ELR (cell line): Measurements from ENCODE around the gene CRIP3.
"Not testable (repeated sequence)": the region's sequence is repeated elsewhere in the genome, so short reads cannot be mapped to it uniquely, and the experiment has no call there.

ENCODE experiments used
- DNase-seq: peaks from one replicate; pipeline ENCODE4 v3.0.0-alpha.2; 2015; ENCODE audit warnings: low read depth

Gene CRIP3

DNA sequence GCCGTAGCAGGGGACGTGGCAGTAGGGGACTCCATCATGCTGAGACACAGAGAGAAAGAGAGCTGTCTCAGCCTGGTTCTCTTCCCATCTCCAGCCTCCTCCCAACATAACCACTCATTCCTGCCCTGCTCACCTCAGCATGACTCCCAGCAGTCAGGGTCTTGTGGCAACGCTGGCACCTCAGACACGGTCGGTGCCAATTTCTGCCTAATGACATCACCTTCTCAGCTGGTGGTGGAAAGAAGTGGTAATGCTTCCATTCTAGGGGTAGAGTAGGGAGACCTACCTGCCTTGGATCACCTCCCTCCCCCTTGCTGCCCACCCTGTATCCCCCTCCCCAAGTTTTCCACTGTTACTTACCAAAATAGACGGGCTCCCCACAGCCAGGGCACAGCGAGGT, 2.5 kb downstream of the CRIP3 start:
- DNase-seq, result no peak

DNA sequence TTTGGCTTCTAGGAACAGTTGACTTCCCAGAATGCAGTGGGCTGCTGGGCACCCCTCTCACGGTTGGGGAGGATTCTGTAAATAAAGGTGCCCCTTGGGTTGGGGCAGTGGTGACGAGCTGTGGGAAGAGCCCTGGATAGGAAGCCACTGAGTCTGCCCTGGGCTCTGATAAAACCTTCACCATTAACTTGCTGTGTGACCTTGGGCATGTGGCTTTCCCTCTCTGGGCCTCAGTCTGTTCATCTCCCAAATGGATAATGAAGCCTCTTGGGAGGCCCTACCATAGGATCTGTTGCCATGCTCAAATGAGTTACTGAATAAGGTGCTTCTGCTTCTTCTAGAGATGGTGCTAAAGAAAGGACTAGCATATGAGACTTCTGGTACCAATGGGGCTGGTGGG, 3.7 kb downstream of the CRIP3 start:
- no peak for DNase-seq

DNA sequence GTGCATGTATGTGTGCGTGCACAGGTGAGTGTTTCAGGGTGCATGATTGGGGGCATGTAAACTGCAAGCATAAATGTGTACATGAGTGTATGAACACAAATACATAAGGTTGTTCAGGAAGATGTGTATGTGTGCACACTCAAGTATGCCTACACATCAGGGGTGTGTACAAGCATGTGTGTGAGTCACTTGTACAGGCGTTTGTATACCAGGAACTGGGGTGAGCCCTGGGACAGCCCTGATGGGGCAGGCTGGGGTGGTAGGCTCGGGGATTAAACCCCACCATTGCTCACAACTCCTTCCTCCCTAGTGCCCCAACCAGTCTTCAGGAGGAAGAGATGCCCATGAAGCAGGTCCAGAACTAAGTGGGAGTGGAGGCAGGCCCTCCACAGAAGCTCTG, 4.3 kb downstream of the CRIP3 start:
- DNase-seq, result no peak

DNA sequence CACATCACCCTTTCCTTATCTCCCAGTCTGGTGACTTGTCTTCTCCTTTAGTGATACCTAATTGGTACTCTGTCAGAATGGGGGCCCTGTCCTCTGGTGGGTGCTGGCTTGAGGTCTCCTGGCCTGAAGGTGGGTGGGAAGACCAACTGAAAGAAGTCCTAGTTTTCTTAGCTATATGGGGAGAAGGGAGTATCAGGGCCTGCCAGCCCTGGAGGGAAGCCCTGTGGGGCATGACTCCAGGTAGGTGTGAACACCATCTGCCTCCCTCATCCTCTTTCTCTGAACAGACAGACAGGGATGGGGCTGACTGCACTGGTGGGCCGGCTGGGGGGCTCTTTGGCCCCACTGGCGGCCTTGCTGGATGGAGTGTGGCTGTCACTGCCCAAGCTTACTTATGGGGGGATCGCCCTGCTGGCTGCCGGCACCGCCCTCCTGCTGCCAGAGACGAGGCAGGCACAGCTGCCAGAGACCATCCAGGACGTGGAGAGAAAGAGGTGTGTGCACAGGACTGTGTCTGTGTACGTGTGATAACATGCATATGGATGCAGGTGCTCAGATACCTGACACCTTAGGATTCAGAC, 4.8 kb downstream of the CRIP3 start:
- DNase-seq, result no peak

DNA sequence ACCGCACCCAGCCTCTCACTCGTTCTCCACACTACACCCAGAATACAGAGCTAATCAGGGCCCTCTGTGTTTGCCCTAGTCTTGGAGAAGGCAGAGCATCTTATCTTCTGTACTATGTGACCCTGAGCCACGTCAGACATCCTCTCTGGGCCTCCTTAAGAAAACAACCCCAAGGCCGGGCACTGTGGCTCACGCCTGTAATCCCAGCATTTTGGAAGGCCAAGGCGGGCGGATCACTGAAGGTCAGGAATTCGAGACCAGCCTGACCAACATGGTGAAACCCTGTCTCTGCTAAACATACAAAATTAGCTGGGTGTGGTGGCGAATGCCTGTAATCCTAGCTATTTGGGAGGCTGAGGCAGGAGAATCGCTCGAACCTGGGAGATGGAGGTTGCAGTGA, 5.6 kb downstream of the CRIP3 start:
- DNase-seq, result not testable (repeated sequence)

DNA sequence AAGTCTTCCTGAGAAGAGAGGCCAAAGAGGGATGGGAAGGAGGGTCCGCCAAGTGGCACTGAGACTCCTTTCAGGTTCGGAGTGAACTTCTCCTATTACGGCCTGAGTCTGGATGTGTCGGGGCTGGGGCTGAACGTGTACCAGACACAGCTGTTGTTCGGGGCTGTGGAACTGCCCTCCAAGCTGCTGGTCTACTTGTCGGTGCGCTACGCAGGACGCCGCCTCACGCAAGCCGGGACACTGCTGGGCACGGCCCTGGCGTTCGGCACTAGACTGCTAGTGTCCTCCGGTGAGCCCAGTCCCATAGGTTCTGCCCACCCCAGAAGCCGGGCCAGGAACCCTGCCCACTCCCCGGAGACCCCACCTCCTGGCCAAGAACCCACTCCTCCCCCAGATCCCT, 6.5 kb downstream of the CRIP3 start:
- no peak for DNase-seq

DNA sequence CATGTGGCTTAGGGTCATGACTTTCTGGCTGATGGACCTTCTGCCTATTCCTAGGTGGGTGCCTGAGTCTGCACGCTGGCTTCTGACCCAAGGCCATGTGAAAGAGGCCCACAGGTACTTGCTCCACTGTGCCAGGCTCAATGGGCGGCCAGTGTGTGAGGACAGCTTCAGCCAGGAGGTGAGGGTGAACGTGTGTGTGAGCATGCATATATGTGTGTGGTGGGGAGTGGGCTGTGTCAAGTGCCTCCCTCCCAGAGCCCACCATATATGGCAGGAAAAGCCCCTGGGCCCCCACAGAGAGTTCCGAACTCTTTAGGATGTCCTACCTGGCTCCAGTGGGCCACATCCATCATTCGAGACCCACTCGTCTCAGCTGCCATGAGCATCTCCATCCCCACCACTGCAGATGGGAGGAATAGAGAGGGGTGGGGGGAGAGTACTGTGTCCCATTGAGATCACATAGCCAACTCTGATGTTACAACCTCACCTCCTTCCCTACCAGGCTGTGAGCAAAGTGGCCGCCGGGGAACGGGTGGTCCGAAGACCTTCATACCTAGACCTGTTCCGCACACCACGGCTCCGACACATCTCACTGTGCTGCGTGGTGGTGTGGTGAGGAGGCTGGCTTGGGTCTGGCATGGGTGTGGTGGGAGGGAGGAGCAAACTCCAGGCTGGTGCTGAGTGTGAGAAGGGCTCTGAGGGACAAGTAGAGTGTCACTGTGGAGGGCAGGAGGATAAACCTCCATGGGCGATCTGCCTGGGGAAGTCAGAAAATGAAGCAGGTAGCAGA, 7.3 kb downstream of the CRIP3 start:
- DNase-seq, result no peak

DNA sequence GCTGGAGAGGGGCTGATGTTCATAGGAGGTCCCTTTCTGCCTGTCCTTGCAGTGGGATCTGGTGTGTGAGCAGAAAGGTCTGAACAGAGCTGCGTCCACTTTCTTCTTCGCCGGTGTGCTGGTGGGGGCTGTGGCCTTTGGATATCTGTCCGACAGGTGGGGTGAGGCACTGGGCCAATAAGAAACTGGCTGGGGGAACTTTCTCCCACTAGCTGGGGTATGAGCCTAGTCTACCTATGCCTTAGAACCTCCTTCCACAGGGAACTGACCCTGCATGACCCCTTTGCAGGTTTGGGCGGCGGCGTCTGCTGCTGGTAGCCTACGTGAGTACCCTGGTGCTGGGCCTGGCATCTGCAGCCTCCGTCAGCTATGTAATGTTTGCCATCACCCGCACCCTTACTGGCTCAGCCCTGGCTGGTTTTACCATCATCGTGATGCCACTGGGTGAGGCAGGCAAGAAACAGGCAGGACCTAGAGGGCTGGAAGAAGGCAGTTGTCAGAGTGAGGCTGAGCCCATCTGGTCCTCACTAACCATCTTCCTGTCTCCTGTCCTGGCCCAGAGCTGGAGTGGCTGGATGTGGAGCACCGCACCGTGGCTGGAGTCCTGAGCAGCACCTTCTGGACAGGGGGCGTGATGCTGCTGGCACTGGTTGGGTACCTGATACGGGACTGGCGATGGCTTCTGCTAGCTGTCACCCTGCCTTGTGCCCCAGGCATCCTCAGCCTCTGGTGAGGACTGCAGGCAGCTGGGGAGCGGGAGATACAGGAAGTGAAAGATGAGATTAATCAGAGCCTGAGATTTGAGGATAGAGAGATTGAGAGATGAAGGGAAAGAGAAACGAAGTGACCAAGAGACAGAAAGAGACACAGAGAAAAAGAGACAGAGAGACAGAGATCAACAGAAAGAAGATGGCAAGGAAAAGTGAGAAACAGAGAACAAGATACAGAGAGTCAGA, 9.0 kb downstream of the CRIP3 start:
- no peak for DNase-seq

DNA sequence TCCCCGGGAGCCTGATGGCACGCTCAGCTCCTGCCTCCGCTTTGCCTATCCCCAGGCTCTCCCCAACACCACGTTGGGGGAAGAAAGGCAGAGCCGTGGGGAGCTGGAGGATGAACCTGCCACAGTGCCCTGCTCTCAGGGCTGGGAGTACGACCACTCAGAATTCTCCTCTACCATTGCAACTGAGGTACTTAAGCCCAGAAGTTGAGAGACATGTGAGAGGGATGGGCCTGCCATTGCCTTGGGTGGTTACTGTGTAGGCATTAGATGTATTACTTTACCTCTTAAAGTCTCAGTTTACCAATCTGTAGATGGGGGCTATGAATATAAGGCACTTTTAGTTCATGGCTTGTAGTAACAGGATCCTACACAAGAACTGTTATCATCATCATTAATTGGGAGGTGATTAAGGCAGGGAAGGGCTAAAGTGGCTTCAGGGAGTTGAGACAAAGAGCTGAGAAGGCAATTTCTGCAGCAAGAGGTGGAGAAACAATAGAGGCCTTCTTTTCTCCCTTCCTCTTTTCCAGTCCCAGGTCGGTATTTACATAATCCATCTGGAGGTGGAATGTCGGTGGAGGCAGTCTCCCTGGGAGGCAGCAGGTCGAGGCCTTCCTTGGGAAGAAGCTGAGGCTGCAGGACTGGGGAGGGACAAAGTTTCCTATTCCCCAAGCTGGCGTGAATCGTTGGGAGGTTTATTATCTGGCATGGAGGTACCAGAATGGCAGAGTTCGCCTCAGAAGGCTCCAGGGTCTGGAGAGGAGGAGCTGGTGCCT, 9.9 kb downstream of the CRIP3 start:
- DNase-seq, result no peak

DNA sequence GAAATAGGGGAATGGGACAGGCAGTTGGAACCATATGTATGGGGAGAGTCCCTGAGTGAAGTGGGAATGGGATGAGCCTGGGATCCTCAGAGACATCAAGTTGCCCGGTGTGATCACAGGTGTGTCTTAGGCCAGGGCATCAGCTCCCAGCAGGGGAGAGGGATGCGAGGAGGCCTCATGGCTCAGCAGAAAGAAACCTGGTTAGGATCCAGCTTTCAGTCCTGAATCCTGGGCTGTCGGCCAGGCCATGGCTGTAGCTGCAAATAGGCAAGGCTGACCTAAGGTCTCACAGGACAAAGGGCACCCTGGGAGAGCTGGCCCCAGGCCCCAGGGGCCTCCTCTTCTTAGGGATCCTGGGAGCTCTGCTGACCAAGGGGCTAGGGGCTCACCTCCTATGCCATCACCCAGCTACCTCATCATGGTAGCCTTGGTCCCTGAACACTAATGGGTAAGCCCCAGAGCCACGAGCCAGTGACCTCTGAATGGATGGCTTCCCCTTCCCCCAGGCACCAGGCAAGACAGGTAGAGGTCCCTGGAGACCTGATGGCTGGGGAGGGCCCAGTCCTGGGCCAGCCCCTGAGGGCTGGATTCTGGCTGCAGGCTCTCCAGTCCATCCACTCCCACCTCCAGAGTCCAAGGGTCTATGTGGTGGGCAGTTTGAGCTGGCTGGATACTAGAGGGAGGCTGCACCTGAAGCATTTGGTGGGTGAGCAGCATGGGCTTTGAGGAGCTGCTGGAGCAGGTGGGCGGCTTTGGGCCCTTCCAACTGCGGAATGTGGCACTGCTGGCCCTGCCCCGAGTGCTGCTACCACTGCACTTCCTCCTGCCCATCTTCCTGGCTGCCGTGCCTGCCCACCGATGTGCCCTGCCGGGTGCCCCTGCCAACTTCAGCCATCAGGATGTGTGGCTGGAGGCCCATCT, 10.7 kb downstream of the CRIP3 start, which contains the start of gene SLC22A7:
TSS of gene SLC22A7 (plus strand) at position 617 of the 921 bp plus-strand sequence. CDS start at position 716, 99 bp downstream.
- DNase-seq, result no peak

DNA sequence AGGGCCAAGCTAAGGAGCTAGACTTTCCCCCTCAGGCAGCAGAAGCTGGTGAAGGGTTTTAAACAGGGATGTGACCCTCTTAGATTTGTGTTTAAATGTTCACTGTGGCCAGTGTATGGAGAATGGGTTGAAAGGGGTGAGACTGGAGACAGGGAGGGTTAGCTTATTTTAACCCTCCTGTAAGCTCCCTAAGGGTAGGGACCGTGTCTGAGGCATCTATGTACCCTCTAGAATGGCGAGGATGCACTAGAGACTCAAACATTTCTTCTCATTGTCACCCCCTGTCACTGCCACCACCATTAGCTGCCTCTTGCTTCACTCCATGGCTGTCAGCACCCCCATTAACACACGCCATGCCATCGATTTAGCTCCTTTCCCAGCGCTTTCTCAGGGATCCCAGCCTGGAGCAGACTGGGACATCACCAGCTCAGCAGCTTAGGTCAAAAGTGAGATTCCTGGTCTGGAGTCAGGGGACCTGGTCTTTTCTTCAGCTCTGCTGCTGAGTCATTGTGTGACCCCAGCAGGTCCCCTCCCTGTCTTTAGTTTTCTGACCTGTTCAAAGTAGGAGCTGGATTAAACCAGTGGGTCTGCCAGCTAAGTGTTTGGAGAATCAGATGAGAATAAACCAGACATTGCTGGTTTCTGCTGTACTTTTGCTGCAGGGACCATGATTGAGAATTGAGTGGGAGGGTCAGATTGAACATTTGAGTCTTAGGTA, 11.7 kb downstream of the CRIP3 start:
- no peak for DNase-seq

DNA sequence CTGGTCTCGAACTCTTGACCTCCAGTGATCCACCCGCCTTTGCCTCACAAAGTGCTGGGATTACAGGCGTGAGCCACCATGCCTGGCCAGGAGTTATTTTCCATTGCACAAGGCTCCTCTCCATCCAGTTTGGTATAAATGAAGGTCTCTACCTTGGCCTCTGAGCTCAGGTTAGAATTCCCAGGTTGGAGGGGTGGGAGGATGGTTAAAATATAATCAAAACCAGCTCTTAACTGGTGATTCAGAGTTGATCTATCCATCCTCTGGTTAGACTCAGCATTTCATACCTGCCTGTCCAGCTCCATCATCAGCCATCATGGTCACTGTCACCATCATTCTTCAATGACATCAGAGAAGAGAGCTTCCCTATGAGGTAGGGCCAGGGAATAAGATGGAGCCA, 13.2 kb downstream of the CRIP3 start:
- DNase-seq, result no peak

DNA sequence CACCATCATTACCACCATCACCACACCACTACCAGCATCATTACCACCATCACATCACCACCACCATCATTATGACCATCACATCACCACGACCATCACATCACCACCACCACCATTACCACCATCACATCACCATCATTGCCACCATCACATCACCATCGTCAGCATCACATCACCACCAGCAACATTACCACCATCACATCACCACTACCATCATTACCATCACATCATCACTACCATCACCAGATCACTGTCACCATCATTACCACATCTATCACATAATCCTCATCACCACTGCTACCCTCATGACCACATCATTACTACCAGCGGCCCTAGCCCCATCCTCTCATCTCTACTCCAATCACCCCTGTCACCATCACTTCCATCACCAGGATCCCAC, 14.1 kb downstream of the CRIP3 start:
- no peak for DNase-seq

DNA sequence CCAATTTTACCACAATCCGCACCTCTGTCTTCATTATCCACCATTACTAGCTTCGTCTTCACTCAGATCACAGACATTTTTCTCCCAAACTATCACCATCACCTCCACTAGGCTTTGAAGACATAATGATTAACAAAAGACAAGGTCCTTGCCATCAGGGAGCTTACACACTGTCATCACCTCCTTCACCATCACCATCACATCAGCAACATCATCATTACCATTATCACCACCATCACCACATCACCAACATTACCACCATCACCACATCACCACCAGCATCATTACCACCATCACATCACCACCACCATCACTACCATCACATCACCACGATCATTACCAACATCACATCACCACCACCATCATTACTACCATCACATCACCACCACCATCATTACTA, 14.9 kb downstream of the CRIP3 start:
- DNase-seq, result no peak

DNA sequence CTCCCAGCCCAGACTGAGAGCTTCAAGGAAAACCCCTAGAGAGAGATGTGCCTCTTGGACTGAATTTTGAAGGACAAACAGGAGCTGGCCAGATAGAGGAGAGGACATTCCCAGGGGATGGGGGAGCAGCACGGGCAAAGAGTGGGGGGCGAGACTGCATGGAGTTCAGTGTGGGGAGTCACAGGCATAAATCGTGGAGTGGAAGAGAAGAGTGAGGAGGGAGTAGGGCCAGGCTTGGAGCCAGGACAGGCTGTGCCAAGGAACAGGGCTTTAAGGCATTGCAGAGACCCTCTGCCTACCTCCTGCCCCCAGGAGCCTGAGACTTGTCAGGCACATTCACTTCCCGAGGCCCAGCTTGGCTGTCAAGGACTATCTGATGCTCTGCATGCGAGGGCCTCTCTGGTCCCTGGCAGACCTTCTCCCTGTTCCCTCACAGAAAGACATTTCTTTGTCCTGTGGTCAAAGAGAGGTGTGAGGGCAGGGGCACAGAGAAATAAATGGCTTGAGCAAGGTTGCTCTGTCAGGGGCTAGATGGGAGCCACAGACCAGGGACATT, 15.8 kb downstream of the CRIP3 start:
- DNase-seq, result no peak

DNA sequence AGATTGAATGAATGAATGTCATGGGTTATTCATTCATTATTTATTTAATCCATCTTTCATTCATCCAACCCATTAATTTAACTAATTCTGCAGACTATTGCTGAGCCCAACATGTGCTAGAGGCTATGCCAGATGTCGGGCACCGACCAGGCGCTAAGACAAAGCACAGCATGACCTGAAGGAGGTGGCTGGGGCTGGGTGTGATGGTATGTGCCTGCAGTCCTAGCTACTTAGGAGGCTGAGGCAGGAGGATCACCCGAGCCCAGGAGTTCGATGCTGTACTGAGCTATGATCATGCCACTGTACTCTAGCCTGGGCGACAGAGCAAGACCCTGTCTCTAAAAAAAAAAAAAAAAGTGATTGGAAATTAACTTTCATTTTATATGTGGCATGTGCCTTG, 16.3 kb downstream of the CRIP3 start:
- no peak for DNase-seq

DNA sequence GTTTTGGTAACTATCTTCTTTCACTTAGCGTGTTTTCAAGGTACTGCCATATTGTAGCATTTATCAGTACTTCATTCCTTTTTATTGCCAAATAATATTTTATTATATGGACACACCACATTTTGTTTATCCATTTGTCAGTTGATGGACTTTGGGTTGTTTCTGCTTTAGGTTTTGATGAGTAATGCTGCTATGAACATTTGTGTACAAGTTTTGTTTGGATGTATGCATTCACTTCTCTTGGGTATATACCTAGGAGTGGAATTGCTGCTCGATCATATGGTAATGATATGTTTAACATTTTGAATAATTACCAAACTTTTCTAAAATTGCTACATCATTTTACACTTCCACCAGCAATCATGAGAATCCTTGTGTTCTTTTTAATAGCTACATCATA, 16.9 kb downstream of the CRIP3 start:
- no peak for DNase-seq

DNA sequence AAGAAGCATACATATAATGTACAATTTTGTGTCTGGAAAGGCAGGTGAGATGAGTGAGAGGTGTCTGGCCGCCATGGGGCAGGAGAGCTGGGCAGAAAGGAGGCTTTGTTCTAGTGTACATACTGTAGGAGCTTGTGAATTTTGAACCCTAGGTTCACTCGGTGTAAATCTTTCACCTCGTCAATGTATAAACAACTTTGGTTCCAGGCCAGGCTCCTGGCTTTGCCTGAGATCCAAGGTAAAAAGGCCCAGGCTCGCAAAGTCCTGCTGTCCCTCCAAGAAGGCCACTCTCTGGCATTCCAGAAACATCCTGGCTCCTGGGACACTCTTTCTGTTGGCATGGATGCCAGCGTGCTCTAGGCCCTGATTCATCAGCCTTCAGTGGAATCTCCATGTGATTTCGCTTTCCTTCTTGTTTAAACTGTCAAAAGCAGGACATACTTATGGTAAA, 17.7 kb downstream of the CRIP3 start:
- DNase-seq, result no peak

DNA sequence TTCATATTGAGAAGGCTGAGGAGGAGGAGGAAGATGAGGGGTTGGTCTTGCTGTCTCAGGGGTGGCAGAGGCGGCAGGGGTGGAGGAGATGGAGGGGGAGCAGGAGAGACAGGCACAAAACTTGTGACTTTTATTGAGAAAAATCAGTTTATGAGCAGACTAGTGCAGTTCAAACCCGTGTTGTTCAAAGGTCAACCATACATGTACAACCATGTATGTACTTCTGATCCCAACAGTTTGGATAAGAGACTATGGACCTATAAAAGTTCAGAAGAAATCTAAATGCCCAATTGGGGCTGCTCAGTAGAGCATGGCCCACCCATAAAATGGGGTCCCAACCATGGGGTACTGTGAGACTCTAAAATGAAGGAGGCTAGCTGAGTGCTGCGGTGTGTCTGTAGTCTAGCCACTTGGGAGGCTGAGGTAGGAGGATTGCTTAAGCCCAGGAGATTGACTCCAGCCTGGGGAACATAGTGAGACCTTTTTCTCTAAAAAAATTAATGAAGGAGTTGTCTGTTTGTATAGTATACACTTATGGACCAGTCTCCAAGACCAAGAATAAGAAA, 18.2 kb downstream of the CRIP3 start:
- DNase-seq, result no peak
